ENCODE results near the gene TMEM208.

- TF ChIP-seq CTCF (IDR thresholded peaks at IDR 0.05) (no peak), EP300 (IDR thresholded peaks at IDR 0.05) (no peak)
These were observed 37.9 kb downstream of the TMEM208 start for GRCh38 chr16:67264866-67265265.
